Skin of body (tissue), 2 donors: Measurements from ENCODE around the gene HOXD12. TPM values are rescaled to one million over a fixed set of nuclear protein-coding genes. Genes with fewer than 3 reads are reported as not detected.

Experiments used
- DNase-seq: peaks from one replicate; lab custom pipeline; 2025; lab: John Stamatoyannopoulos, UW
- total RNA-seq: library from RNA; depleted of rRNA; stranded (reverse); fragments of >200 nt; gene quantifications from one replicate; pipeline ENCODE4 v1.2.3, GENCODE V29; 2014

The HOXD12 gene
- total RNA-seq, 1 donor from 2014 or later: not detected

- DNase-seq: no peak
Observed at GRCh38 chr2:176105078-176105729, 5.6 kb downstream of the HOXD12 start.

GRCh38 chr2:176105730-176106580, 6.4 kb downstream of the HOXD12 start:
- no peak for DNase-seq

- DNase-seq: no peak
Observed at GRCh38 chr2:176106581-176107539, 7.3 kb downstream of the HOXD12 start, which contains the start of gene HOXD11. Gene HOXD11 (plus strand): TSS chr2:176107280. CDS start chr2:176107356, 76 bp downstream.

GRCh38 chr2:176107731-176108181, 8.2 kb downstream of the HOXD12 start:
- DNase-seq: no peak

GRCh38 chr2:176109192-176109901, 9.8 kb downstream of the HOXD12 start:
- DNase-seq: no peak

- no peak for DNase-seq
Observed at GRCh38 chr2:176109946-176110345, 10.4 kb downstream of the HOXD12 start.

GRCh38 chr2:176110415-176111308, 11.1 kb downstream of the HOXD12 start:
- no peak for DNase-seq

- no peak for DNase-seq
Observed at GRCh38 chr2:176111309-176111663, 11.7 kb downstream of the HOXD12 start.

GRCh38 chr2:176111846-176112374, 12.3 kb downstream of the HOXD12 start:
- no peak for DNase-seq

GRCh38 chr2:176112375-176113302, 13.0 kb downstream of the HOXD12 start:
- no peak for DNase-seq

- DNase-seq: no peak
Observed at GRCh38 chr2:176114120-176114929, 14.7 kb downstream of the HOXD12 start.

- no peak for DNase-seq
Observed at GRCh38 chr2:176114930-176115625, 15.5 kb downstream of the HOXD12 start.

GRCh38 chr2:176115883-176116813, 16.6 kb downstream of the HOXD12 start, which contains the start of gene HOXD10:
Gene HOXD10 (plus strand): TSS chr2:176116778. CDS start chr2:176116834, 56 bp downstream.
- DNase-seq: no peak

- DNase-seq: no peak
Observed at GRCh38 chr2:176117162-176117822, 17.7 kb downstream of the HOXD12 start.

- no peak for DNase-seq
Observed at GRCh38 chr2:176117823-176118371, 18.3 kb downstream of the HOXD12 start.
